ENCODE data around the gene ADAMTSL5.
"Not testable (repeated sequence)": the region's sequence is repeated elsewhere in the genome, so short reads cannot be mapped to it uniquely, and the experiment has no call there.

ADAMTSL5 gene

GRCh38 chr19:1512671-1513498 lies at the start of gene ADAMTSL5:
ADAMTSL5 (minus strand) TSS chr19:1513019; CDS start chr19:1510943, 2,076 bp downstream.
- no peak for FAIRE-seq

GRCh38 chr19:1561236-1561842 lies 48.5 kb upstream of the ADAMTSL5 start:
- FAIRE-seq: no peak

GRCh38 chr19:1560286-1560882 lies 47.6 kb upstream of the ADAMTSL5 start:
- FAIRE-seq: no peak

- no peak for FAIRE-seq
These were observed 45.7 kb upstream of the ADAMTSL5 start for GRCh38 chr19:1558552-1558951.

- no peak for FAIRE-seq
These were observed 43.7 kb upstream of the ADAMTSL5 start for GRCh38 chr19:1556390-1557070.

- no peak for FAIRE-seq
These were observed 42.9 kb upstream of the ADAMTSL5 start for GRCh38 chr19:1555487-1556389.

- no peak for FAIRE-seq
These were observed 42.1 kb upstream of the ADAMTSL5 start for GRCh38 chr19:1554968-1555367.

GRCh38 chr19:1553415-1553814 lies 40.6 kb upstream of the ADAMTSL5 start:
- FAIRE-seq: no peak

GRCh38 chr19:1551068-1552040 lies 38.5 kb upstream of the ADAMTSL5 start:
- FAIRE-seq: no peak

- FAIRE-seq: no peak
These were observed 36.6 kb upstream of the ADAMTSL5 start for GRCh38 chr19:1549332-1549945.

GRCh38 chr19:1540365-1540925 lies 27.6 kb upstream of the ADAMTSL5 start:
- FAIRE-seq: no peak

GRCh38 chr19:1539749-1540148 lies 26.9 kb upstream of the ADAMTSL5 start:
- FAIRE-seq: not testable (repeated sequence)

GRCh38 chr19:1538978-1539377 lies 26.2 kb upstream of the ADAMTSL5 start:
- FAIRE-seq: no peak

- not testable (repeated sequence) for FAIRE-seq
These were observed 22.9 kb upstream of the ADAMTSL5 start for GRCh38 chr19:1535699-1536098.

GRCh38 chr19:1534972-1535371 lies 22.2 kb upstream of the ADAMTSL5 start:
- FAIRE-seq: no peak

- no peak for FAIRE-seq
These were observed 20.8 kb upstream of the ADAMTSL5 start for GRCh38 chr19:1533510-1534150.

- no peak for FAIRE-seq
These were observed 19.2 kb upstream of the ADAMTSL5 start for GRCh38 chr19:1532003-1532402.

GRCh38 chr19:1531587-1531986 lies 18.8 kb upstream of the ADAMTSL5 start:
- FAIRE-seq: no peak

GRCh38 chr19:1530856-1531255 lies 18.0 kb upstream of the ADAMTSL5 start:
- FAIRE-seq: not testable (repeated sequence)

GRCh38 chr19:1529430-1529816 lies 16.6 kb upstream of the ADAMTSL5 start:
- no peak for FAIRE-seq

All from A204.1 (cell line).